ENCODE measurements around the gene RNPEP. TPM values are rescaled to one million over a fixed set of nuclear protein-coding genes. Genes with fewer than 3 reads are reported as not detected.

The RNPEP gene
- total and polyA plus RNA-seq, 2 of the 13 experiments (the other 11 are each of a cell fraction or from before 2014, with no cell fraction given) = 20.6 to 38.4 TPM

DNA sequence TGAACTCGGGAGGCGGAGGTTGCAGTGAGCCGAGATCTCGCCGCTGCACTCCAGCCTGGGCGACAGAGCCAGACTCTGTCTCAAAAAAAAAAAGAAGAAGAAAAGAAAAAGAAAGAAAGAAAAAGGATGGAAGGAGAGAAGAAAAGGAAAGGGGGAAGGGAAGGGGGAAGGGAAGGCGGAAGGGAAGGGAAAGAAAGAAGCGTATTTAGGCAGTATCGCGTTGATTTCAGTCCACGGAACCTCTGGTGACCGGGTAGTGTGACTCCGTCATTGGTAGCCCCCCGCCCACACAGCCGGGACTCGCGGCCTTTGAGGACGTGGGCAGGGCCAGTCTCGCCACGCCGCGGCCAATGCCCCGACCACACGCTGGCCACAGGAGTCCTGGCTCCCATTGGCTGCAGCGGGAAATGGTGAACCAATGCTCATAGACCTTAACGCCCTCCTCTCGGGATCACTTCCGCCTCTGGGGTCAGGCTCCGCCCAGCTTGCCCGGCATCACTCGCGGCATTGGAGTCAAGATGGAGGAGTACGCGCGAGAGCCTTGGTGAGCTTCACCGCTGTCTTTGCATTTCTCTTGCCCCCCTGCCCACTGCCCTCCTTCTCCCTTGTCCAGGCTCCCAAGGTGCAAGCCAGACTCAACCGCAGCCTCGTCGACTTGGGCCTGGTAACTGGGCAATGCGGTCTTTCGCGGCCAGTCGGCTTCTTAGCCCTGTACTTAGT is 27.3 kb upstream of the RNPEP start, which contains the start of gene TIMM17A (continued):
- TF ChIP-seq SNAPC4 (CRISPR knock-in tag; IDR thresholded peaks at IDR 0.05) = peak; percentile 83
- TF ChIP-seq IKZF1 (IDR thresholded peaks at IDR 0.05) = no peak
- TF ChIP-seq ZBTB42 (CRISPR knock-in tag; IDR thresholded peaks at IDR 0.05) = 0 out of 2 replicates have a peak, but pooled peaks have one; percentile 65
- TF ChIP-seq ZSCAN30 (CRISPR knock-in tag; IDR thresholded peaks at IDR 0.05) = no peak
- peak; percentile 85; the same call in 1 of the 2 replicates for TF ChIP-seq NFKBIZ (CRISPR knock-in tag; IDR thresholded peaks at IDR 0.05)
- TF ChIP-seq MEF2D (CRISPR knock-in tag; IDR thresholded peaks at IDR 0.05) = peak; percentile 78
- peak; percentile 80; the same call in 1 of the 2 replicates for TF ChIP-seq ZNF547 (CRISPR knock-in tag; IDR thresholded peaks at IDR 0.05)
- TF ChIP-seq, protein P1, sequence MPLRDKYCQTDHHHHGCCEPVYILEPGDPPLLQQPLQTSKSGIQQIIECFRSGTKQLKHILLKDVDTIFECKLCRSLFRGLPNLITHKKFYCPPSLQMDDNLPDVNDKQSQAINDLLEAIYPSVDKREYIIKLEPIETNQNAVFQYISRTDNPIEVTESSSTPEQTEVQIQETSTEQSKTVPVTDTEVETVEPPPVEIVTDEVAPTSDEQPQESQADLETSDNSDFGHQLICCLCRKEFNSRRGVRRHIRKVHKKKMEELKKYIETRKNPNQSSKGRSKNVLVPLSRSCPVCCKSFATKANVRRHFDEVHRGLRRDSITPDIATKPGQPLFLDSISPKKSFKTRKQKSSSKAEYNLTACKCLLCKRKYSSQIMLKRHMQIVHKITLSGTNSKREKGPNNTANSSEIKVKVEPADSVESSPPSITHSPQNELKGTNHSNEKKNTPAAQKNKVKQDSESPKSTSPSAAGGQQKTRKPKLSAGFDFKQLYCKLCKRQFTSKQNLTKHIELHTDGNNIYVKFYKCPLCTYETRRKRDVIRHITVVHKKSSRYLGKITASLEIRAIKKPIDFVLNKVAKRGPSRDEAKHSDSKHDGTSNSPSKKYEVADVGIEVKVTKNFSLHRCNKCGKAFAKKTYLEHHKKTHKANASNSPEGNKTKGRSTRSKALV (CRISPR knock-in tag; IDR thresholded peaks at IDR 0.05) = no peak
- no peak for TF ChIP-seq ZNF703 (CRISPR knock-in tag; IDR thresholded peaks at IDR 0.05; ENCODE audit: borderline replicate concordance)
- TF ChIP-seq SIN3A (IDR thresholded peaks at IDR 0.05; ENCODE audit: borderline replicate concordance, low read depth, low read length) = no peak
- TF ChIP-seq ZNF33B (CRISPR knock-in tag; IDR thresholded peaks at IDR 0.05) = peak; percentile 64; the same call in 1 of the 2 replicates
- TF ChIP-seq, protein P2, sequence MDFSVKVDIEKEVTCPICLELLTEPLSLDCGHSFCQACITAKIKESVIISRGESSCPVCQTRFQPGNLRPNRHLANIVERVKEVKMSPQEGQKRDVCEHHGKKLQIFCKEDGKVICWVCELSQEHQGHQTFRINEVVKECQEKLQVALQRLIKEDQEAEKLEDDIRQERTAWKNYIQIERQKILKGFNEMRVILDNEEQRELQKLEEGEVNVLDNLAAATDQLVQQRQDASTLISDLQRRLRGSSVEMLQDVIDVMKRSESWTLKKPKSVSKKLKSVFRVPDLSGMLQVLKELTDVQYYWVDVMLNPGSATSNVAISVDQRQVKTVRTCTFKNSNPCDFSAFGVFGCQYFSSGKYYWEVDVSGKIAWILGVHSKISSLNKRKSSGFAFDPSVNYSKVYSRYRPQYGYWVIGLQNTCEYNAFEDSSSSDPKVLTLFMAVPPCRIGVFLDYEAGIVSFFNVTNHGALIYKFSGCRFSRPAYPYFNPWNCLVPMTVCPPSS (IDR thresholded peaks at IDR 0.05) = no peak
- 0 out of 2 replicates have a peak, but pooled peaks have one; percentile 28 for TF ChIP-seq ZNF331 (CRISPR knock-in tag; IDR thresholded peaks at IDR 0.05)
- TF ChIP-seq ZNF543 (CRISPR knock-in tag; IDR thresholded peaks at IDR 0.05) = no peak
- TF ChIP-seq PTBP1 (IDR thresholded peaks at IDR 0.05; ENCODE audit: low read depth, low read length, poor library complexity, severe bottlenecking) = no peak
- peak; percentile 66; the same call in 1 of the 2 replicates for TF ChIP-seq PHF21A (CRISPR knock-in tag; IDR thresholded peaks at IDR 0.05)
- peak; percentile 75 for TF ChIP-seq GABPA (IDR thresholded peaks at IDR 0.05; ENCODE audit: low read depth, low read length)
- TF ChIP-seq GABPA (CRISPR knock-in tag; IDR thresholded peaks at IDR 0.05; ENCODE audit: low read depth) = peak; percentile 94
- TF ChIP-seq ZSCAN25 (CRISPR knock-in tag; IDR thresholded peaks at IDR 0.05) = peak; percentile 55; the same call in 1 of the 2 replicates
- peak; percentile 60; the same call in 1 of the 2 replicates for TF ChIP-seq SNAI1 (CRISPR knock-in tag; IDR thresholded peaks at IDR 0.05; ENCODE audit: borderline replicate concordance)
- TF ChIP-seq, protein P3, sequence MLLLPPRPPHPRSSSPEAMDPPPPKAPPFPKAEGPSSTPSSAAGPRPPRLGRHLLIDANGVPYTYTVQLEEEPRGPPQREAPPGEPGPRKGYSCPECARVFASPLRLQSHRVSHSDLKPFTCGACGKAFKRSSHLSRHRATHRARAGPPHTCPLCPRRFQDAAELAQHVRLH (CRISPR knock-in tag; IDR thresholded peaks at IDR 0.05; ENCODE audit: borderline replicate concordance, low read depth) = peak; percentile 79; the same call in 1 of the 2 replicates
- no peak for TF ChIP-seq REXO4 (CRISPR knock-in tag; IDR thresholded peaks at IDR 0.05; ENCODE audit: borderline replicate concordance)

Measured in HepG2 (cell line).